GM12878 (cell line): Measurements from ENCODE around the gene ZNF317.

Source experiments
- ATF7 ChIP-seq: fragments of 450-650 bp; IDR thresholded peaks from 2 replicates; pipeline ENCODE4 v1.6.1; 2016; ENCODE audit warnings: low read depth, mild to moderate bottlenecking
- CEBPB ChIP-seq, 2 experiments: fragments of 150-350 bp in 1 of 2; IDR thresholded peaks; 2 replicates each; pipeline ENCODE4 v1.6.1; 2012 to 2014; ENCODE audit warnings: low read depth in 2 of 2, low read length in 2 of 2, borderline replicate concordance in 1 of 2, inconsistent platforms in 1 of 2
- EED ChIP-seq: sonication (generic); IDR thresholded peaks from 2 replicates; pipeline ENCODE4 v1.6.1; 2016; ENCODE audit warnings: antibody characterized with exemption, low read depth
- EZH2 ChIP-seq: IDR thresholded peaks from 2 replicates; pipeline ENCODE4 v1.6.1; 2012; ENCODE audit warnings: low read depth, mild to moderate bottlenecking, control low read depth, inconsistent platforms, low read length, borderline replicate concordance; ENCODE audit not compliant: control insufficient read depth
- LARP7 ChIP-seq: fragments of 450-650 bp; IDR thresholded peaks from 2 replicates; pipeline ENCODE4 v1.6.1; 2017; ENCODE audit warnings: mild to moderate bottlenecking
- NR2C2 ChIP-seq: IDR thresholded peaks from 2 replicates; pipeline ENCODE4 v1.6.1; 2011; ENCODE audit warnings: borderline replicate concordance, low read depth; ENCODE audit not compliant: control insufficient read depth, insufficient read length
- POLR2A ChIP-seq: IDR thresholded peaks from 2 replicates; pipeline ENCODE4 v1.6.1; 2011; ENCODE audit warnings: low read depth, mild to moderate bottlenecking, low read length
- SMAD1 ChIP-seq: fragments of 450-650 bp; IDR thresholded peaks from 2 replicates; pipeline ENCODE4 v1.6.1; 2018; ENCODE audit warnings: mild to moderate bottlenecking, low read depth; ENCODE audit not compliant: partially characterized antibody
- ZNF274 ChIP-seq: IDR thresholded peaks from one replicate; pipeline ENCODE4 v1.8.0; 2011; ENCODE audit not compliant: insufficient read length, insufficient read depth
- TF ChIP-seq, protein P1 (sequence below): IDR thresholded peaks from 2 replicates; pipeline ENCODE4 v1.6.1; 2011; ENCODE audit warnings: low read depth, mild to moderate bottlenecking, low read length, moderate library complexity, borderline replicate concordance; ENCODE audit errors: extremely low read depth
- TF ChIP-seq, protein P2 (sequence below), 3 experiments: IDR thresholded peaks in 2 of 3; conservative IDR thresholded peaks in 1 of 3; 2 replicates each; pipeline ENCODE4 v1.5.1; 2011; ENCODE audit warnings: low read depth in 3 of 3, low read length in 3 of 3, mild to moderate bottlenecking in 3 of 3, control low read depth in 2 of 3, moderate library complexity in 2 of 3, inconsistent platforms in 1 of 3, mixed read lengths in 1 of 3; ENCODE audit not compliant: control insufficient read depth in 2 of 3, insufficient read depth in 1 of 3; ENCODE audit errors: extremely low read depth in 1 of 3
- TF ChIP-seq, protein P3 (sequence below): IDR thresholded peaks from 2 replicates; pipeline ENCODE4 v1.6.1; 2011; ENCODE audit warnings: low read depth, low read length, improper control_type of control experiment, borderline replicate concordance
- TF ChIP-seq, protein P4 (sequence below): IDR thresholded peaks from 2 replicates; pipeline ENCODE4 v1.6.1; 2012; ENCODE audit warnings: low read depth, low read length, improper control_type of control experiment

DNA sequence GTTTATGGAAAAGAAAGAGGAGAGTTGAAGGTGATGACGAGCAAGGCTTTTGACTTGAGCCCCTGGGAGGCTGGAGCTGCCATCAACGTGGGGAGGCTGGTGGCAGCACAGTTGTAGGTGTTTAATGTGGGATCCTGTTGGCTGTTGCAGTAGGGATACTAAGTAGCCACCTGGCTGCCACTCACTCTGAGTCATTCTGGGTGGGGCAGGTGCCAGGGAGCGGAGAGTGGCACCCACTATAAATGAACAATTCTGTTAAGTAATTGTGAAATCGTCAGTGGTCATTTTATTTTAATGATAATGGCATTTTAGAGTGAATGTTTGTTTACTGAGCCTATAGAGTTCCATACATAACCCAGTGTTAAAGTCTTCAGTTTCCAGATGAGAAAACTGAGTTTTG, 9.8 kb downstream of the ZNF317 start:
- TF ChIP-seq, protein P1, sequence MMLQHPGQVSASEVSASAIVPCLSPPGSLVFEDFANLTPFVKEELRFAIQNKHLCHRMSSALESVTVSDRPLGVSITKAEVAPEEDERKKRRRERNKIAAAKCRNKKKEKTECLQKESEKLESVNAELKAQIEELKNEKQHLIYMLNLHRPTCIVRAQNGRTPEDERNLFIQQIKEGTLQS = no peak
- no peak for TF ChIP-seq POLR2A
- TF ChIP-seq, protein P2, sequence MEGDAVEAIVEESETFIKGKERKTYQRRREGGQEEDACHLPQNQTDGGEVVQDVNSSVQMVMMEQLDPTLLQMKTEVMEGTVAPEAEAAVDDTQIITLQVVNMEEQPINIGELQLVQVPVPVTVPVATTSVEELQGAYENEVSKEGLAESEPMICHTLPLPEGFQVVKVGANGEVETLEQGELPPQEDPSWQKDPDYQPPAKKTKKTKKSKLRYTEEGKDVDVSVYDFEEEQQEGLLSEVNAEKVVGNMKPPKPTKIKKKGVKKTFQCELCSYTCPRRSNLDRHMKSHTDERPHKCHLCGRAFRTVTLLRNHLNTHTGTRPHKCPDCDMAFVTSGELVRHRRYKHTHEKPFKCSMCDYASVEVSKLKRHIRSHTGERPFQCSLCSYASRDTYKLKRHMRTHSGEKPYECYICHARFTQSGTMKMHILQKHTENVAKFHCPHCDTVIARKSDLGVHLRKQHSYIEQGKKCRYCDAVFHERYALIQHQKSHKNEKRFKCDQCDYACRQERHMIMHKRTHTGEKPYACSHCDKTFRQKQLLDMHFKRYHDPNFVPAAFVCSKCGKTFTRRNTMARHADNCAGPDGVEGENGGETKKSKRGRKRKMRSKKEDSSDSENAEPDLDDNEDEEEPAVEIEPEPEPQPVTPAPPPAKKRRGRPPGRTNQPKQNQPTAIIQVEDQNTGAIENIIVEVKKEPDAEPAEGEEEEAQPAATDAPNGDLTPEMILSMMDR (IDR thresholded peaks at IDR 0.05 in 2 of 3, conservative IDR thresholded peaks at IDR 0.05 in 1 of 3; ENCODE audit: control insufficient read depth in 2 of 3, extremely low read depth in 1 of 3, insufficient read depth in 1 of 3, low read depth in 3 of 3, low read length in 3 of 3) = no peak
- TF ChIP-seq, protein P3, sequence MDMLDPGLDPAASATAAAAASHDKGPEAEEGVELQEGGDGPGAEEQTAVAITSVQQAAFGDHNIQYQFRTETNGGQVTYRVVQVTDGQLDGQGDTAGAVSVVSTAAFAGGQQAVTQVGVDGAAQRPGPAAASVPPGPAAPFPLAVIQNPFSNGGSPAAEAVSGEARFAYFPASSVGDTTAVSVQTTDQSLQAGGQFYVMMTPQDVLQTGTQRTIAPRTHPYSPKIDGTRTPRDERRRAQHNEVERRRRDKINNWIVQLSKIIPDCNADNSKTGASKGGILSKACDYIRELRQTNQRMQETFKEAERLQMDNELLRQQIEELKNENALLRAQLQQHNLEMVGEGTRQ = no peak
- no peak for TF ChIP-seq SMAD1
- TF ChIP-seq, protein P4, sequence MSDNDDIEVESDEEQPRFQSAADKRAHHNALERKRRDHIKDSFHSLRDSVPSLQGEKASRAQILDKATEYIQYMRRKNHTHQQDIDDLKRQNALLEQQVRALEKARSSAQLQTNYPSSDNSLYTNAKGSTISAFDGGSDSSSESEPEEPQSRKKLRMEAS = no peak
- no peak for TF ChIP-seq NR2C2
- TF ChIP-seq EED = no peak
- TF ChIP-seq ZNF274 = no peak
- no peak for TF ChIP-seq CEBPB (IDR thresholded peaks at IDR 0.05; ENCODE audit: borderline replicate concordance in 1 of 2, low read depth in 2 of 2, low read length in 2 of 2)
- TF ChIP-seq LARP7 = no peak
- no peak for TF ChIP-seq ATF7
- TF ChIP-seq EZH2 = no peak
